Posterior vena cava (tissue), 2 donors: Measurements from ENCODE around the gene MED13. TPM values are rescaled to one million over a fixed set of nuclear protein-coding genes. Genes with fewer than 3 reads are reported as not detected.
"Not testable (repeated sequence)": the region's sequence is repeated elsewhere in the genome, so short reads cannot be mapped to it uniquely, and the experiment has no call there.

Experiments used
- DNase-seq: peaks from one replicate; pipeline ENCODE4 v3.0.0-alpha.2; 2020; ENCODE audit warnings: low spot score
- intact Hi-C, 2 donors: fragments of 100-400 bp; cut with DNase I; formaldehyde crosslinking; loops; one replicate each; pipeline versions ENCODE4 v1.14.1 to v1.14.2; 2022 to 2023
- total RNA-seq, 2 donors: library from RNA; stranded (reverse); fragmentation: NEBNext Ultra II Directional; extraction: Animal tissue kit (Norgen Biotek cat#: 25700); gene quantifications; one replicate each; pipeline ENCODE4 v1.2.1, GENCODE V29; 2021
- donor health status: DM: yes; HTN: yes; CAD: no.
- donor health status: DM: yes; HTN: yes; CAD: no.

MED13 gene
- total RNA-seq, 2 donors from 2014 or later, result 53.9 to 54.1 TPM

- intact Hi-C loops, result loop anchor here in 1 of 2 donors (5.0 kb wide), 1 partner anchor 517 kb away; no protein-coding TSS in a partner anchor
- no peak for DNase-seq
Measured at GRCh38 chr17:62009220-62009619, 55.9 kb downstream of the MED13 start.

- intact Hi-C loops, result loop anchor here in 1 of 2 donors (5.0 kb wide), 1 partner anchor 516 kb away; no protein-coding TSS in a partner anchor
Measured at GRCh38 chr17:62008294-62008693, 56.8 kb downstream of the MED13 start.

GRCh38 chr17:62004388-62004787 lies 60.7 kb downstream of the MED13 start:
- intact Hi-C loops, result no loop called here
- DNase-seq, result no peak

More at GRCh38 chr17:62008294-62008693, 56.8 kb downstream of the MED13 start:
- DNase-seq, result no peak

- DNase-seq, intact Hi-C loops: not testable (repeated sequence)
Measured at GRCh38 chr17:62003141-62003540, 61.9 kb downstream of the MED13 start.

GRCh38 chr17:62001105-62001504 lies 64.0 kb downstream of the MED13 start:
- no peak for DNase-seq
- intact Hi-C loops, result no loop called here

GRCh38 chr17:62000186-62000585 lies 64.9 kb downstream of the MED13 start:
- DNase-seq, result no peak
- intact Hi-C loops, result no loop called here

GRCh38 chr17:61998534-61998933 lies 66.5 kb downstream of the MED13 start:
- DNase-seq, intact Hi-C loops: not testable (repeated sequence)

GRCh38 chr17:61997664-61998063 lies 67.4 kb downstream of the MED13 start:
- no peak for DNase-seq
- intact Hi-C loops, result no loop called here

GRCh38 chr17:61996916-61997605 lies 68.0 kb downstream of the MED13 start:
- DNase-seq, result no peak
- intact Hi-C loops, result no loop called here

- no peak for DNase-seq
- intact Hi-C loops, result no loop called here
Measured at GRCh38 chr17:61989509-61989908, 75.6 kb downstream of the MED13 start.

- intact Hi-C loops, result no loop called here
- DNase-seq, result no peak
Measured at GRCh38 chr17:61986898-61987297, 78.2 kb downstream of the MED13 start.

- DNase-seq, result no peak
- intact Hi-C loops, result no loop called here
Measured at GRCh38 chr17:61984821-61985220, 80.3 kb downstream of the MED13 start.

GRCh38 chr17:61981323-61981722 lies 83.8 kb downstream of the MED13 start:
- intact Hi-C loops, result no loop called here

GRCh38 chr17:61980535-61980934 lies 84.5 kb downstream of the MED13 start:
- no peak for DNase-seq
- intact Hi-C loops, result no loop called here

More at GRCh38 chr17:61981323-61981722, 83.8 kb downstream of the MED13 start:
- DNase-seq, result no peak

- no peak for DNase-seq
- intact Hi-C loops, result no loop called here
Measured at GRCh38 chr17:61974115-61974514, 91.0 kb downstream of the MED13 start.

- DNase-seq, result no peak
- intact Hi-C loops, result no loop called here
Measured at GRCh38 chr17:61972311-61972710, 92.8 kb downstream of the MED13 start.

- intact Hi-C loops, result no loop called here
- DNase-seq, result no peak
Measured at GRCh38 chr17:61970030-61970429, 95.0 kb downstream of the MED13 start.

GRCh38 chr17:61968757-61969156 lies 96.3 kb downstream of the MED13 start:
- intact Hi-C loops, result no loop called here

GRCh38 chr17:61967729-61968128 lies 97.3 kb downstream of the MED13 start:
- intact Hi-C loops, result no loop called here
- DNase-seq, result no peak

More at GRCh38 chr17:61968757-61969156, 96.3 kb downstream of the MED13 start:
- DNase-seq, result no peak

GRCh38 chr17:61966191-61966590 lies 98.9 kb downstream of the MED13 start:
- intact Hi-C loops, result no loop called here
- DNase-seq, result no peak

GRCh38 chr17:61955619-61956018 lies 109.5 kb downstream of the MED13 start:
- intact Hi-C loops, result no loop called here
- no peak for DNase-seq
